Ishikawa (cell line): Measurements from ENCODE around the gene WDFY2.
A peak's percentile ranks its signal among the peaks of the same experiment; 100 is the strongest.

Experiments
- CEBPB ChIP-seq: IDR thresholded peaks from 2 replicates; pipeline ENCODE4 v1.6.1; 2012
- CREB1 ChIP-seq: IDR thresholded peaks from 2 replicates; pipeline ENCODE4 v1.6.1; 2012; ENCODE audit warnings: low read depth
- EGR1 ChIP-seq: IDR thresholded peaks from 2 replicates; pipeline ENCODE4 v1.6.1; 2012
- EP300 ChIP-seq: IDR thresholded peaks from 2 replicates; pipeline ENCODE4 v1.6.1; 2012; ENCODE audit warnings: borderline replicate concordance
- FOXM1 ChIP-seq: IDR thresholded peaks from 2 replicates; pipeline ENCODE4 v1.6.1; 2012; ENCODE audit warnings: low read depth, borderline replicate concordance
- NFIC ChIP-seq: IDR thresholded peaks from 2 replicates; pipeline ENCODE4 v1.6.1; 2012
- RAD21 ChIP-seq: IDR thresholded peaks from 2 replicates; pipeline ENCODE4 v1.6.1; 2012; ENCODE audit warnings: low read depth
- TAF1 ChIP-seq: IDR thresholded peaks from 2 replicates; pipeline ENCODE4 v1.6.1; 2012; ENCODE audit warnings: low read depth, mild to moderate bottlenecking
- TCF12 ChIP-seq: IDR thresholded peaks from 2 replicates; pipeline ENCODE4 v1.6.1; 2012; ENCODE audit warnings: low read depth
- TEAD4 ChIP-seq: IDR thresholded peaks from 2 replicates; pipeline ENCODE4 v1.6.1; 2012
- YY1 ChIP-seq: IDR thresholded peaks from 2 replicates; pipeline ENCODE4 v1.6.1; 2012; ENCODE audit warnings: low read depth
- ZBTB7A ChIP-seq: IDR thresholded peaks from 2 replicates; pipeline ENCODE4 v1.6.1; 2012; ENCODE audit warnings: low read depth
- TF ChIP-seq, protein P1 (sequence below): IDR thresholded peaks from 2 replicates; pipeline ENCODE4 v1.6.1; 2012
- TF ChIP-seq, protein P2 (sequence below): IDR thresholded peaks from 2 replicates; pipeline ENCODE4 v1.6.1; 2012
- TF ChIP-seq, protein P3 (sequence below): IDR thresholded peaks from 2 replicates; pipeline ENCODE4 v1.6.1; 2012; ENCODE audit warnings: low read depth, mild to moderate bottlenecking

Gene WDFY2

DNA sequence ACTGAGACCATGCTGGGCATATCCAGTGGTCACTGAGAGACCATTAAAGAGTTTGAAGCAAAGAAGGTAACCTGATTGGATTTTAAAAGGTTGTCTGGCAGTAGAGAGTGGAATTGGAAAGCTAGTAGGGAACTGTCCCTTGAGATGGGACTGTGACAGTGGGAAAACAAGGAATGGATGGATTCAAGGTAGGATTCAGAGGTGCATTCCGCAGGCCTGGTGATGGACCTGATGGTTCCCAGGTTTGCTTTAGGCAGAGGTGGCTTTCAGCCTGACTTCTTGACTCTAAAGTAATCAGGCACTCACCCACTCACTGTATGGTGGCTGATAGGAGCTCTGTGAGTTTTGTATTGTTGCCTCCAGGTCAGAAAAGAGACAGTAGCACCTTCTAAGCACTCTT, 146.7 kb downstream of the WDFY2 start:
- no peak for TF ChIP-seq TCF12
- no peak for TF ChIP-seq RAD21

DNA sequence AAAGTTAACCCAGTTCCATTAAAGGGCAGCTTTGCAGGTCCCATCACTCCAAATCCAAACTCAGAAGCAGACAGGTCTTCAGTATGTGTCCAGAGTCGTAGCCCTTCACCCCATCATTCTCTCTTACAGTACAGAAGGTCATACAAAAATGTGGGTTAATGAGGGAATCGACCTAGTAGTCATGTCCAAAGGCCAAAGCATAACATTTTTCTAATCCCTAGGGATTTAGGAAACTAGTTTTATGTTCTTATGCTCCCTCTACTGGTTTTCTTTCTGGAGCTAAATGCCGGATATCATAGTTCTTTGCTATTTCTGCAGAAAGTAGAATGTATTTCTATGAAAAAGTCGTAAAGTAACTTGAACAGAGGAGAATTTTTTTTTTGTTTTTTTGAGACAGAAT, 147.5 kb downstream of the WDFY2 start:
- TF ChIP-seq RAD21 = peak; percentile 20; the same call in 1 of the 2 replicates
- TF ChIP-seq TEAD4 = no peak

DNA sequence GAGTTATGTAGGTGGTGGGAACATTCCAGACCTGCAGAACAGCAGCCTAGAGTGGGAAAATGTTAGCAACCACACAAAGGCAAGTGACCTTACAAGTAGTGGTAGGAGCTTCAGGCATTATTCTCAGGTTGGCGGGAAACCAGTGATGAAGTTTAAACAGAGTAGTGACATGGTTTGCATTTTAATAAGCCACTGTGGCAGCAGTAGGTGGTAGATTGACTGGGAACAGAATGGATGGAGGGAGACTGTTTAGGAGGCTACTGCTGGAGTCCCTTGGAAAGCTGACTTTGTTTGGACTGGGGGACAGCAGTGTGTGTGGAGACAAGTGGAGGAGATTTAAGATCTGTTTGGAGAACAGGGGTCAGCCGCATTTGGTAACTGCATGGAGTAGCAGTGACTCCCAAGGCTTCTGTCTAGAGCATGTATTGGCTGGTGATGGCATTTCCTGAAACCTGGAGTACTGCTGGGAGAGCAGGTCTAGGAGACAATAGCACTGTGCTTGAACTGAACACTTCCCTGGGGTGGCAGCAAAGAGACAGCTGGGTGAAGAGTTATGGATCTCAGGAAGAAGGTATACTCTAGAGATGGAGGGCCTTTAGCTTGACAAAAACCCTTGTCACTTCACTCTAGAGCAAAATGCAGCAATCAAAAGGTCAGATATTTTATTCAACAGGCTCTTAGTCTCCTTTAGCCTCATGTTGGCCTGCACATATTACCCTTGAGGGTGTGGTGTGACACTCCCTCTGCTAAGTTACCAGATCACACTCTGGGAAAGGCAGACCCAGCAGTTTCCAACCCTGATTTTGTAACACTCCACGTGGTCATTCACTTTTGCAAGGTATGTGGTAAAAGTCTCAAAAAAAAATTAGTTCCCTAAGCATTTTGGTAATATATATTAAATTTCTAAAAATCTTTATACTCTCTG, 149.4 kb downstream of the WDFY2 start:
- TF ChIP-seq NFIC = no peak

DNA sequence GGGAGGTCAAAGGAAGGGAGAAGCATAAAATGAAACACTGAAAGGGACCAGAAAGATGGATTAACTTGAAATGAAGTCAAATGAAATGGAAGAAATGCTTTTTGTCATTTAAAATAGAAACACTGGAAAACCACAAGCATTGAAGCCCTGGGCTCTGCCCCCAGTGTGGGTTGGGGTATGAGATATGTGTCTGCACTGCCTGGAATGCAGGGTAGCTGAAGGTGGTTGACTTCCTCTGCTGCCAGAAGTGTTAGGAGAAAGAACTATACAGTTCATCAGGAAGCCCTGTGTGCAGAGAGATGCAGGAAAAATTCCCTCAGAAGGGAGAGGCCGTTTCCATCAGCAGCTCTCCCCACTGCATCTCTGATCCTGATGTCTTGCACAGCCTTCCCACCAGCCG, 150.5 kb downstream of the WDFY2 start:
- TF ChIP-seq CREB1 = no peak
- TF ChIP-seq YY1 = no peak
- TF ChIP-seq CEBPB = no peak
- TF ChIP-seq, protein P1, sequence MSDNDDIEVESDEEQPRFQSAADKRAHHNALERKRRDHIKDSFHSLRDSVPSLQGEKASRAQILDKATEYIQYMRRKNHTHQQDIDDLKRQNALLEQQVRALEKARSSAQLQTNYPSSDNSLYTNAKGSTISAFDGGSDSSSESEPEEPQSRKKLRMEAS = no peak
- no peak for TF ChIP-seq TCF12

DNA sequence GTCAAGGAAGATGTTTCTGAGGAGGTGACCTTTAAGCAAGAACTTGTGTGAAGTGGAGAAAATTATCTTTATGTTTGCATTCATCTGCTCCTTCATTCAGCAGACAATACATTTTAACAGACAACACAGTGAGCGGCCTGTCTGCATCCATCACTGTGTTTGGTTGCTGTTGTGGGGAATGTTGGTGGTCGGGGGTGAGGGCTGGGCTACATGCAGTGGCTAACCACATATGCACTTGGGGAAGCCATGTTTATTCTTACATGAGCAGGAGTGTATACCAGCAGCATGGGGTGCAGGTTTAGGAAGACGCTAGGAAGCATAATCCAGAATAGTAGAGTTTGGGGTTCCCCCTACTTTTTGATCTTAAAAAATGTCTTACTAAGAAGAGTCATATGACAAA, 153.3 kb downstream of the WDFY2 start:
- TF ChIP-seq RAD21 = no peak
- TF ChIP-seq TCF12 = no peak
- TF ChIP-seq TAF1 = no peak
- TF ChIP-seq TEAD4 = no peak
- TF ChIP-seq, protein P2, sequence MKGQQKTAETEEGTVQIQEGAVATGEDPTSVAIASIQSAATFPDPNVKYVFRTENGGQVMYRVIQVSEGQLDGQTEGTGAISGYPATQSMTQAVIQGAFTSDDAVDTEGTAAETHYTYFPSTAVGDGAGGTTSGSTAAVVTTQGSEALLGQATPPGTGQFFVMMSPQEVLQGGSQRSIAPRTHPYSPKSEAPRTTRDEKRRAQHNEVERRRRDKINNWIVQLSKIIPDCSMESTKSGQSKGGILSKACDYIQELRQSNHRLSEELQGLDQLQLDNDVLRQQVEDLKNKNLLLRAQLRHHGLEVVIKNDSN = no peak
- TF ChIP-seq EP300 = no peak
- no peak for TF ChIP-seq FOXM1

DNA sequence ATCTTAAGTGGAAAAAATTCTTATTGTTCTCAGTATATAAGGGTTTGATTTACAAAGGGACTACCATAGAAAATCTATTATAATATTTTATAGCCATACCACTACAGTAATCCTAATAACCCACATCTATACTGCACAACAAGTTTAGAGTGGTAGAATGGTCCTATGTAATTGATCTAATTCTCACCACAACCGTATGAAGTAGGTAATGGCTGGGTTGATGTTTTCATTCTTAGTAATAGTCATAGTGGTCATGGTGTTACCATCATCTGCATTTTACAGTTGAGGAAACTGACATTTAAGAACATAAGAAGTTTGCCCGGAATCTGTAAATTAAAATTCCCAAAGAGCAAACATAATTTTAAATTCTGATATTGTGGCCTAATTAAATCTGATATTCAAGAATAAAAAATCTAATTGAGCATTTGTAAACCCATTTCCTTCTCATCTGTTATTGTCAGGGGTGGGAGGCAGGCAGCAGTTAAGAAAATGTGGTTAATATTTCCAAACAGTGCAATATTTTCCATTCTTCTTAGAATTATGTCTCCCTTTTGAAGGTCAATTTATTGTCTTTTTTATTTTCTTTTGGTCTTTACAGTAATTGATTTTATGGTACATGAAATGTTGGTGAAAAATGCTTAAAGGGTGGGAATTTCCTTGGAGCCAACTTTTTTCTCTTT, 154.1 kb downstream of the WDFY2 start:
- TF ChIP-seq NFIC = no peak
- TF ChIP-seq YY1 = no peak
- TF ChIP-seq TAF1 = no peak
- no peak for TF ChIP-seq FOXM1
- no peak for TF ChIP-seq CREB1
- TF ChIP-seq, protein P3, sequence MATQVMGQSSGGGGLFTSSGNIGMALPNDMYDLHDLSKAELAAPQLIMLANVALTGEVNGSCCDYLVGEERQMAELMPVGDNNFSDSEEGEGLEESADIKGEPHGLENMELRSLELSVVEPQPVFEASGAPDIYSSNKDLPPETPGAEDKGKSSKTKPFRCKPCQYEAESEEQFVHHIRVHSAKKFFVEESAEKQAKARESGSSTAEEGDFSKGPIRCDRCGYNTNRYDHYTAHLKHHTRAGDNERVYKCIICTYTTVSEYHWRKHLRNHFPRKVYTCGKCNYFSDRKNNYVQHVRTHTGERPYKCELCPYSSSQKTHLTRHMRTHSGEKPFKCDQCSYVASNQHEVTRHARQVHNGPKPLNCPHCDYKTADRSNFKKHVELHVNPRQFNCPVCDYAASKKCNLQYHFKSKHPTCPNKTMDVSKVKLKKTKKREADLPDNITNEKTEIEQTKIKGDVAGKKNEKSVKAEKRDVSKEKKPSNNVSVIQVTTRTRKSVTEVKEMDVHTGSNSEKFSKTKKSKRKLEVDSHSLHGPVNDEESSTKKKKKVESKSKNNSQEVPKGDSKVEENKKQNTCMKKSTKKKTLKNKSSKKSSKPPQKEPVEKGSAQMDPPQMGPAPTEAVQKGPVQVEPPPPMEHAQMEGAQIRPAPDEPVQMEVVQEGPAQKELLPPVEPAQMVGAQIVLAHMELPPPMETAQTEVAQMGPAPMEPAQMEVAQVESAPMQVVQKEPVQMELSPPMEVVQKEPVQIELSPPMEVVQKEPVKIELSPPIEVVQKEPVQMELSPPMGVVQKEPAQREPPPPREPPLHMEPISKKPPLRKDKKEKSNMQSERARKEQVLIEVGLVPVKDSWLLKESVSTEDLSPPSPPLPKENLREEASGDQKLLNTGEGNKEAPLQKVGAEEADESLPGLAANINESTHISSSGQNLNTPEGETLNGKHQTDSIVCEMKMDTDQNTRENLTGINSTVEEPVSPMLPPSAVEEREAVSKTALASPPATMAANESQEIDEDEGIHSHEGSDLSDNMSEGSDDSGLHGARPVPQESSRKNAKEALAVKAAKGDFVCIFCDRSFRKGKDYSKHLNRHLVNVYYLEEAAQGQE = no peak
- TF ChIP-seq, protein P2 = no peak
- TF ChIP-seq TCF12 = no peak
- no peak for TF ChIP-seq EGR1
- TF ChIP-seq ZBTB7A = no peak
- TF ChIP-seq TEAD4 = no peak
- TF ChIP-seq, protein P1 = no peak
- TF ChIP-seq EP300 = no peak
- no peak for TF ChIP-seq CEBPB
- TF ChIP-seq RAD21 = no peak

DNA sequence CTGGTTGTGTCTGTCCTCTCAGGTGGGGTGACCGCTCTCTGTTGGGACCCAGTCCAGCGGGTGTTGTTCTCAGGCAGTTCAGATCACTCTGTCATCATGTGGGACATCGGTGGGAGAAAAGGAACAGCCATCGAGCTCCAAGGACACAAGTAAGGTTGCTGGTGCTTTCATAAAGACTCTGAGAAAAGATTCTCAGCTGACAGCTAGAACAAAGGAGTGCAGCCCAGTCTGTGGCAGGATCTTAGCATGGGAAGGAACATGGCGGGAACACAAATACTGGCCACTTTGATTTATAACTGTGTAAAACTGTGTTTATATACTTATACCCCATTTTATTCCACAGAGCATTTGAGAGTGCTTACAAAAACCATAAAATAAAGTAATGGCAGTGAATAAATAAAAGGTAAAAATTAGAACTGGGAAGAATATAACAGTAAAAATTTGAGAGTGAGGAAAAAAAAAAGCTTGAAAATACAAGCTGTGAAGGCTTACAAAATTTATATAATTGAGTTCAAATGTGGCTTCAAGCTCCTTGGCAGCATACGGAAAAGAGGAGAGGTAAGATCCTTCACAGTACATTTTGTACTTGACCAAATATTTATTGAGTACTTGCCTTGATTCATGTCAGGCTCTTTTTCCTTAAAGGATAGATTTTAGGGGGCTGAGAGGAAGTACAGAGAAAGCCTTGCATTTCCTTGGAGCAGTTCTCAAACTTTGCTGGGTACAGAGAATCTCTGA, 154.9 kb downstream of the WDFY2 start:
- TF ChIP-seq, protein P1 = no peak
- TF ChIP-seq, protein P3 = no peak
- TF ChIP-seq YY1 = no peak
- TF ChIP-seq NFIC = no peak
- TF ChIP-seq EGR1 = no peak
- TF ChIP-seq EP300 = no peak
